Ishikawa (cell line): ENCODE measurements around the gene ZHX3.

Experiments used
- CEBPB ChIP-seq: IDR thresholded peaks from 2 replicates; pipeline ENCODE4 v1.6.1; 2012
- CREB1 ChIP-seq: IDR thresholded peaks from 2 replicates; pipeline ENCODE4 v1.6.1; 2012; ENCODE audit warnings: low read depth
- EGR1 ChIP-seq: IDR thresholded peaks from 2 replicates; pipeline ENCODE4 v1.6.1; 2012
- EP300 ChIP-seq: IDR thresholded peaks from 2 replicates; pipeline ENCODE4 v1.6.1; 2012; ENCODE audit warnings: borderline replicate concordance
- FOXM1 ChIP-seq: IDR thresholded peaks from 2 replicates; pipeline ENCODE4 v1.6.1; 2012; ENCODE audit warnings: low read depth, borderline replicate concordance
- MAX ChIP-seq: IDR thresholded peaks from 2 replicates; pipeline ENCODE4 v1.6.1; 2012
- NFIC ChIP-seq: IDR thresholded peaks from 2 replicates; pipeline ENCODE4 v1.6.1; 2012
- RAD21 ChIP-seq: IDR thresholded peaks from 2 replicates; pipeline ENCODE4 v1.6.1; 2012; ENCODE audit warnings: low read depth
- REST ChIP-seq: IDR thresholded peaks from 2 replicates; pipeline ENCODE4 v1.6.1; 2012; ENCODE audit warnings: low read depth, mild to moderate bottlenecking
- TAF1 ChIP-seq: IDR thresholded peaks from 2 replicates; pipeline ENCODE4 v1.6.1; 2012; ENCODE audit warnings: low read depth, mild to moderate bottlenecking
- TCF12 ChIP-seq: IDR thresholded peaks from 2 replicates; pipeline ENCODE4 v1.6.1; 2012; ENCODE audit warnings: low read depth
- TEAD4 ChIP-seq: IDR thresholded peaks from 2 replicates; pipeline ENCODE4 v1.6.1; 2012
- USF1 ChIP-seq: IDR thresholded peaks from 2 replicates; pipeline ENCODE4 v1.6.1; 2012
- YY1 ChIP-seq: IDR thresholded peaks from 2 replicates; pipeline ENCODE4 v1.6.1; 2012; ENCODE audit warnings: low read depth
- ZBTB7A ChIP-seq: IDR thresholded peaks from 2 replicates; pipeline ENCODE4 v1.6.1; 2012; ENCODE audit warnings: low read depth

The ZHX3 gene

DNA sequence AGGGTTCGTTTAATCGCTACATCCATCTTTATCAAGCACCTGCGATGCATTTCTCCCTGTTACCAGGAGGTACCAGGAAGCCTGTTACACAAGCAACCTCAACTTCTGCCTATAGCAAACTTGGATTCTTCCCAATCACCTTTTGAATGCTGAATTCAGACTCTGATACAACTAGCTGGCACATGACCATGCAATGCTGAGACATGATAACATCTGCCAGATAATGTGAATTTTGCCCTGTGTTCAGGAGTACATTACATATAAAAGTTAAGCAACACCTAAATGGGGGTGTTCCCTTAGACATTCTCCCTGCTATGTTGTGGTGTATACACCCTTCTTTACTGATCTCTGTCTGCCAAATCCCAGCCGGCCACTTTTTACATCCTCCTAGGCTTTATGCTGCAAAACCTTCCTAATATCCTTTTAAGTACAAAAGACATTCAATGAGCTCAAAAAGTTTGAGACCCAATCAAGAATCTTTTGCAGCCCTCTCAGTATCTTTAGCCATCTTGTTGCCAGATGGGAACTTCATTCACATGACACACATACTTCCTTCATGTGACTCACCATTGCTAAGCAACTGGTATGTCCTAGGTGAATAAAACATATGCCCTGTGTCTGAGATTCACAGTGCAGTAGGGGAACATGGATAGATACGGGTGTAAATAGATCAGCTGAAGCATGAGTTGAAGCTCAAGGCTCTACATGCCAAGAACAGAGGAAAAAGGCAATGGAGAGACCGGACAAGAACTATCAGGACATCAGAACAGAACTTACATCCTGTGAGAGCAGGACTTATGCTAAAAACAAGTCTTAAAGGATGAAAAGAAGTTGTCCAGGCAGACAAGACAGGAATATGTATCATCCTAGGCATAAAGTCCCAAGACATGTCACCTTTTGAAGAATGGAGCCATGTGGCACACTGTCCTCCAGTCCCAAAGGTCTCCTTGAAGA lies 84.3 kb downstream of the ZHX3 start:
- TF ChIP-seq TEAD4 (no peak), CEBPB (no peak), REST (no peak), FOXM1 (no peak), CREB1 (no peak), TAF1 (no peak), YY1 (no peak), TCF12 (no peak), USF1 (no peak), ZBTB7A (no peak), RAD21 (no peak)

DNA sequence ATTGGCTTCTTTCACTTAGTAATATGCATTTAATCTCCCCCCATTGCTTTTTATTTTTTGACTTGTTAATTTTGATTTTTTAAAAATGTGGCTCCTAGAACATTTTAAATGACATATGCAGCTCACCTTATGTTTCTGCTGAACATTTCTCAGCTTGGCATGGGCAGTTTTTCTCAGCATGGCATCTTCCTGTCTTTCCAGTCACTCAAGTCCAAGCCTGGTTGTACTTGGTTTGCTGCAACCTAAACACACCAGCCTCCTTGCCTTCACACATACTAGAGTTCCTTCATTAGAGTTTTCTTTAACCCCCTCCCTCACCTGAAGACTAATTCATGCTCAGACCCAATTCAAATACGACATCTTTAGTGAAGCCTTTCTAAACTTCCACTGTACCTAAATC lies 86.4 kb downstream of the ZHX3 start:
- TF ChIP-seq RAD21, result no peak
- TF ChIP-seq EP300, result no peak
- no peak for TF ChIP-seq TEAD4
- no peak for TF ChIP-seq NFIC
- TF ChIP-seq TAF1, result no peak

DNA sequence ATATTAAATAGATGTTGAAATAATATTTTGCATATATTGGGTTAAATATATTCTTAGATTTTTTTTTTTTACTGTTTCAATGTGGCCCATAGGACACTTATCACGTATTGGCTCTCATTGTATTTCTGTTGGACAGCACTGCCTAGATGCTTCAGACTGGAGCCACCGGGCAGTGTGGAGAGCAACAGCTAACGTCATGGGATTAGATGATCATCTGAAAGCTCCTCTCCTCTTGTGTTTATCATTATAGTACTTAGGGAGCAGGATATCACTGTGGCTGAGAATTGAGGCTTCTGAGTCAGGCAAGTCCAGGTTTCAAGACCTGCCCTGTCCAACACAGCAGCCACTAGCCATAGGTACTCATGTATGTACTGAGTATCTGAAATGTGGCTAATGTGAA lies 87.4 kb downstream of the ZHX3 start:
- TF ChIP-seq MAX, result no peak
- TF ChIP-seq RAD21, result no peak
- no peak for TF ChIP-seq EP300
- TF ChIP-seq EGR1, result no peak

DNA sequence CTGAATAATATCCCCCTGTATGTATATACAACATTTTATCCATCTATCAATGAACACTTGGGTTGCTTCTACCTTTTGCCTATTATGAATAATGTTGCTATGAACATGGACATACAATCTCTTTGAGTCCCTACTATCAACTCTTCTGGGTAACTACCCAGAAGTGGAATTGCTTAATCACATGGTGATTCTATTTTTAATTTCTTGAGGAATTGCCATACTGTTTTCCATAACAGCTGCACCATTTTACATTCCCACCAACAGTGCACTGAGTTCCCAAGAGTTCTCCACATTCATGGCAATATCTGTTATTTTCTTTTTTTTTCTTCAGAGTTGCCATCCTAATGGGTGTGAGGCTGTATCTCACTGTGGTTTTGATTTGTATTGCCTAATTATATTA lies 88.3 kb downstream of the ZHX3 start:
- TF ChIP-seq YY1 (no peak), CEBPB (no peak), TAF1 (no peak), TEAD4 (no peak), CREB1 (no peak), RAD21 (no peak), USF1 (no peak), EGR1 (no peak), ZBTB7A (no peak), MAX (no peak), TCF12 (no peak), FOXM1 (no peak), EP300 (no peak), NFIC (no peak), REST (no peak)

DNA sequence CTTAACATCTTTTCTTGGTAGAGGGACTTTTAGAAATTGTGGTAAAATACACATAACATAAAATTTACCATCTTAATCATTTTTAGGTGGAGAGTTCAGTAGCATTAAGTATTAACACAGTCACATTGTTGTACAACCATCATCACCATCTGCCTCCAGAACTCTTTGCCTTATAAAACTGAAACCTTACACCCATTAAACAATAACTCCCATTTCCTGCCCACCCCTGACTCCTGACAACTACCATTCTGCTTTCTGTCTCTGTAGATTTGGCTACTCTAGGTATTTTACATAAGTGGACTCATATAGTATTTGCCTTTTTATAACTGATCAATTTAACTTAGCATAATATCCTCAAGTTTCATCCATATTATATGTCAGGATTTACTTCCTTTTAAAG lies 88.7 kb downstream of the ZHX3 start:
- no peak for TF ChIP-seq NFIC
- no peak for TF ChIP-seq TEAD4
- no peak for TF ChIP-seq RAD21
- TF ChIP-seq YY1, result no peak
- no peak for TF ChIP-seq EP300
- no peak for TF ChIP-seq FOXM1
- no peak for TF ChIP-seq EGR1
- no peak for TF ChIP-seq CEBPB
- no peak for TF ChIP-seq TCF12
- TF ChIP-seq ZBTB7A, result no peak
- no peak for TF ChIP-seq TAF1
- TF ChIP-seq MAX, result no peak
- no peak for TF ChIP-seq USF1
- TF ChIP-seq REST, result no peak
- TF ChIP-seq CREB1, result no peak
